Stimulated activated effector memory CD8-positive, alpha-beta T cell treated with anti-CD3 and anti-CD28 coated beads, Interleukin-12 subunit alpha, Interleukin-12 subunit beta, amount 100 ng/mL, for 72 hours (primary cell): Measurements from ENCODE around the gene RYR2.
A peak's percentile ranks its signal among the peaks of the same experiment; 100 is the strongest.

Experiments
- ATAC-seq: fragments of 150-1000 bp; cut with Tn5 transposase; 2 replicates; pipeline ENCODE4 v1.10.0; 2021
- DNase-seq, 2 donors: peaks; one replicate each; pipeline ENCODE4 v3.0.0; 2021 to 2022; ENCODE audit warnings: low spot score in 2 of 2
- H3K27ac Mint-ChIP-seq: one replicate; pipeline ENCODE4 v1.8.0; 2022; ENCODE audit warnings: mild to moderate bottlenecking, mixed read lengths
- H3K36me3 Mint-ChIP-seq: one replicate; pipeline ENCODE4 v1.8.0; 2022; ENCODE audit warnings: mild to moderate bottlenecking, mixed read lengths
- H3K4me1 Mint-ChIP-seq: one replicate; pipeline ENCODE4 v1.8.0; 2022; ENCODE audit warnings: mixed read lengths
- H3K4me3 Mint-ChIP-seq: one replicate; pipeline ENCODE4 v1.8.0; 2022; ENCODE audit warnings: mild to moderate bottlenecking, mixed read lengths
- H3K9me3 Mint-ChIP-seq: one replicate; pipeline ENCODE4 v1.8.0; 2022; ENCODE audit warnings: mixed read lengths

Gene RYR2

DNA sequence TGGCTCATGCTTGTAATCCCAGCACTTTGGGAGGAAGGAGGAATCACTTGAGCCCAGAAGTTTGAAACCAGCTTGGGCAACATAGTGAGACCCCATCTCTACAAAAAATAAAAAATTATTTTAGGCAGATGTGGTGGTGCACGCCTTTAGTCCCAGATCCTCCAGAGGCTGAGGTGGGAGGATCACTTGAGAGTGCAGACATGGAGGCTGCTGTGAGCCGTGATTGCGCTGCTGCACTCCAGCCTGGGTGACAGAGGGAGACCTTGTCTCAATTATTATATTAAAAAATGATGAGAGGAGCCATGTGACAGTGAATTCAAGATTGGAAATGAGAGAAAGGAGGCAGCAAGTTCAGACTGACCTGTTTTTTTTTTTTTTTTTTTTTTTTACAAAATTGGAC, 566.4 kb downstream of the RYR2 start:
- ATAC-seq (no peak), DNase-seq (no peak)
- no peaks in the 10 kb centered on the region for H3K4me1 Mint-ChIP-seq
- no peaks in the 10 kb centered on the region for H3K9me3 Mint-ChIP-seq
- no peak overlapping the region for H3K27ac Mint-ChIP-seq
- H3K4me3 Mint-ChIP-seq = no peak overlapping the region
- H3K36me3 Mint-ChIP-seq = no peaks in the 10 kb centered on the region

- DNase-seq (no peak), ATAC-seq (no peak)
- Mint-ChIP-seq H3K4me3 (no peak overlapping the region), H3K36me3 (no peaks in the 10 kb centered on the region), H3K9me3 (no peaks in the 10 kb centered on the region), H3K4me1 (no peaks in the 10 kb centered on the region), H3K27ac (no peak overlapping the region)
Observed at GRCh38 chr1:237610157-237610556, 568.2 kb downstream of the RYR2 start.

DNA sequence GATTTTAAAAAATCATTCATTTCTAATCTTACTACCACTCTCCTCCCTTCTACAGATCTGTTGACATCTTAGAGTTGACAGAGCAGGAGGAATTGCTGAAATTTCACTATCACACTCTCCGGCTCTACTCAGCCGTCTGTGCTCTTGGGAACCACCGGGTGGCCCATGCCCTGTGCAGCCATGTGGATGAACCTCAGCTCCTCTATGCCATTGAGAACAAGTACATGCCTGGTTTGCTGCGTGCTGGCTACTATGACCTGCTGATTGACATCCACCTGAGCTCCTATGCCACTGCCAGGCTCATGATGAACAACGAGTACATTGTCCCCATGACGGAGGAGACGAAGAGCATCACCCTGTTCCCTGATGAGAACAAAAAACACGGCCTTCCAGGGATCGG, 572.0 kb downstream of the RYR2 start:
- Mint-ChIP-seq H3K4me1 (no peaks in the 10 kb centered on the region), H3K4me3 (no peak overlapping the region), H3K36me3 (no peaks in the 10 kb centered on the region), H3K27ac (no peak overlapping the region), H3K9me3 (peaks cover 5% of the 10 kb centered on the region)
- ATAC-seq = no peak
- DNase-seq = no peak

DNA sequence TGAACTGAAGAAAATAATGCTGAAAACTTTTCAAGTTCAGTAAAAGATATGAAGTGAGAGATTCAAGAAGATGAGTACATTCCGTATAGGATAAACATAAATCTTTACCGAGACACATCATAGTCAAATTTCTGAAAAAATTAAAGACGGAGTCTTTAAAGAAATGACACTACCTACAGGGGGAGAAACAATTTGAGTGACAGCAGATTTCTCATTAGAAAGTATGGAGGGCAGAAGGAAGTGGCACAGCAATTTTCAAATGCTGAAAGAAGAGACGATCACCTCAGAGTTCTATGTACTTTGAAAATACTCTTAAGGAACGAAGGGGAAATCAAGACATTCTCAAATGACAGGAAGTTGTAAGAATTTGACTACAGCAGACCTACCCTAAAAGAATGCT, 577.6 kb downstream of the RYR2 start:
- Mint-ChIP-seq H3K9me3 (peaks cover 14% of the 10 kb centered on the region), H3K4me1 (no peaks in the 10 kb centered on the region), H3K36me3 (no peaks in the 10 kb centered on the region), H3K27ac (no peak overlapping the region), H3K4me3 (no peak overlapping the region)
- DNase-seq (no peak), ATAC-seq (no peak)

GRCh38 chr1:237634922-237635321, 592.9 kb downstream of the RYR2 start:
- no peaks in the 10 kb centered on the region for H3K36me3 Mint-ChIP-seq
- no peak overlapping the region for H3K27ac Mint-ChIP-seq
- no peak overlapping the region for H3K4me3 Mint-ChIP-seq
- DNase-seq (no peak), ATAC-seq (no peak)
- H3K4me1 Mint-ChIP-seq = no peaks in the 10 kb centered on the region
- H3K9me3 Mint-ChIP-seq = peaks cover 6% of the 10 kb centered on the region

DNA sequence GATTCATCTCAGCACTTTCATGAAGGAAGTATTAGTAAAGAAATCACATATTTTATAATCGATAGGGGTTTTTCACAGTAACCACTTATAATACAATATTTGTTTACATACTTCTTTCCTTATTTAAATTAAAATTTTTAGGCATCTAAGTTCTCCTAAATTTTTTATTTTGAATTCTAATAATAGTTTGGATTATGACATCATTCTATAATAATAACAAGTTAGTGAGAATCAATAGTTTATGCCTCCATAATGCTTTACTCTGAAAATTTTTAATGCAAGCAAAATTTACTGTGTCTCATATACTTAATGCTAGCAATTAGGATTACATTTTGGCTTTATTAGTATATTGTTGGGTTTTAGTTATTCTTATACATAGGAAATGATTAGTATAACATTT, 596.6 kb downstream of the RYR2 start:
- no peak for ATAC-seq
- Mint-ChIP-seq H3K36me3 (no peaks in the 10 kb centered on the region), H3K27ac (no peak overlapping the region), H3K9me3 (peaks cover 6% of the 10 kb centered on the region), H3K4me3 (no peak overlapping the region), H3K4me1 (no peaks in the 10 kb centered on the region)
- no peak for DNase-seq

DNA sequence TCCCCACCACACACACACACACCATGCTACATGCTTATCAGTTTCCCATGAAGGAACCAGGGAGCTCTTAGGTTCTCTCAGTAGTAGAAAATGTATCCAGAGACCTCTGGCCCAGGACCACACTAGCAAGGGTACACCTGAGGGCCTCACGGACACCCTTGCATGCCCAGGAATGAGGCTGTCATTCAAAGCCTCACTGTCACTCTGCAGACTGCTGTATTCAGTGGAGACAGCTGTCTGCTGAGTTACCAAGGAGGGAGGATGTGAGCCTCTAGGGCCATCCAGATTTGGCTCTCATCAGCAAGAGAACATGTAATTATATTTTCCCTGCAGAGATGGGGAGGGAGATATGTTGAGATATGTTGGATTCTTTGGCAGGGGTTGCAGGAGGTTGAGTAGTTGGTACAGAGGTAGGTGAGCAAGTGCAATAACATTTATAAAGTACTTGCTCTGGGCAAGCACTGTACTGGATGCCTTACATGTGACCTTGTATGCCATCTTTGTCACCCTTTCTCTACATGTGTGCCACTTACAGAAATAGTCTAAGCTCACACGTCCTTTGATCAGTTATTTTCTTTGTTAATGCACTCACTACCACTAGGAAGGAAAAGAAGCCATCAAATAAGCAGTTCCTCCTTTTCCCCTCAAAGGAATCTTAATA, 598.2 kb downstream of the RYR2 start:
- no peaks in the 10 kb centered on the region for H3K9me3 Mint-ChIP-seq
- no peak overlapping the region for H3K27ac Mint-ChIP-seq
- ATAC-seq (peak; percentile 8), DNase-seq (no peak)
- H3K4me3 Mint-ChIP-seq = no peak overlapping the region
- H3K36me3 Mint-ChIP-seq = no peaks in the 10 kb centered on the region
- no peaks in the 10 kb centered on the region for H3K4me1 Mint-ChIP-seq

- H3K4me1 Mint-ChIP-seq = no peaks in the 10 kb centered on the region
Observed at GRCh38 chr1:237640966-237641365, 599.0 kb downstream of the RYR2 start.

DNA sequence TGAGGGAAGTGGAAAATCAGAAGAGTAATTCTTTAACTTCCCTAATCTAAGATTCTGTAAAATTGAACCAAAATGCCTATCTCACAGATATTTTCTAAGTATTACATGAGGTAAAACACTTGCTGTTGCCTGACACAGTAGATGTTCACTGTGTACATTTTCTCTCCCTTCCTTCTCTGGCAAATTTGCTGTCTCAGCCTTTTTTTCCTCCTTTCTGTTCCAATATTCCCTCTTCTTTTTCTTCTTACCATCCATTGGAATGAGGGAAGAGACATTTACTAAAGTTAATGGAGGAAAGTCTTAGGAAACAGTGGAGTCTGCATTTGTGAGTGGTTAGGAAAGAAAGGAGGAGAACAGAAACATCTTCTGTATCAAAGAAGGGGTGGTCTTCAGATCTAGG, 608.8 kb downstream of the RYR2 start:
- Mint-ChIP-seq H3K36me3 (no peaks in the 10 kb centered on the region), H3K27ac (no peak overlapping the region), H3K4me3 (no peak overlapping the region), H3K4me1 (no peaks in the 10 kb centered on the region), H3K9me3 (no peaks in the 10 kb centered on the region)
- DNase-seq (no peak), ATAC-seq (no peak)

More at GRCh38 chr1:237640966-237641365, 599.0 kb downstream of the RYR2 start:
- no peak overlapping the region for H3K27ac Mint-ChIP-seq
- no peaks in the 10 kb centered on the region for H3K9me3 Mint-ChIP-seq
- H3K36me3 Mint-ChIP-seq = no peaks in the 10 kb centered on the region
- ATAC-seq (peak; percentile 46), DNase-seq (no peak)
- H3K4me3 Mint-ChIP-seq = no peak overlapping the region

GRCh38 chr1:237655778-237656177, 613.8 kb downstream of the RYR2 start:
- Mint-ChIP-seq H3K4me1 (no peaks in the 10 kb centered on the region), H3K27ac (no peak overlapping the region), H3K36me3 (no peaks in the 10 kb centered on the region), H3K4me3 (no peak overlapping the region), H3K9me3 (no peaks in the 10 kb centered on the region)
- DNase-seq (no peak), ATAC-seq (no peak)

- ATAC-seq (no peak), DNase-seq (no peak)
- Mint-ChIP-seq H3K27ac (no peak overlapping the region), H3K36me3 (no peaks in the 10 kb centered on the region), H3K4me3 (no peak overlapping the region), H3K9me3 (no peaks in the 10 kb centered on the region), H3K4me1 (no peaks in the 10 kb centered on the region)
Observed at GRCh38 chr1:237664348-237664747, 622.4 kb downstream of the RYR2 start.

DNA sequence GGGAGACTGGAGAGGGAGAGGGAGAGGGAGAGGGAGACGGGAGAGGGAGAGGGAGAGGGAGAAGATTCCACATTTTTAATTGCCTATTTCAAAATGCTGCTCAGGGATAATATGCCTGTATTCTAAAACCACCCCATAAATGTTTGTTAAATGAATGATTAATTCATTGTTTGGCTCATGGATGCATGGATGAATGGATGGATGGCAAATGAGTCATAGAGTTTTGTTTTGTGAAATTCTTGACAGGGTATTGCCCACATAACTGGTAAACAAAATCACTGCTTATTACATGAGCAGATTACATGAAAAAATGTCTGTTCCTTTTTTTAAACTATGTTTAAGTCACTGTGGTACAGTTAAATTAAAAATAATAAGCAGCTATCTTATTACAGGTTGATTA, 628.3 kb downstream of the RYR2 start:
- ATAC-seq = no peak
- no peak overlapping the region for H3K27ac Mint-ChIP-seq
- no peak for DNase-seq
- no peaks in the 10 kb centered on the region for H3K4me1 Mint-ChIP-seq
- H3K36me3 Mint-ChIP-seq = no peaks in the 10 kb centered on the region
- H3K9me3 Mint-ChIP-seq = no peaks in the 10 kb centered on the region
- H3K4me3 Mint-ChIP-seq = no peak overlapping the region

GRCh38 chr1:237671262-237671661, 629.3 kb downstream of the RYR2 start:
- ATAC-seq (no peak), DNase-seq (no peak)
- Mint-ChIP-seq H3K9me3 (no peaks in the 10 kb centered on the region), H3K27ac (no peak overlapping the region), H3K4me1 (no peaks in the 10 kb centered on the region), H3K36me3 (no peaks in the 10 kb centered on the region), H3K4me3 (no peak overlapping the region)

- no peaks in the 10 kb centered on the region for H3K9me3 Mint-ChIP-seq
Observed at GRCh38 chr1:237671935-237672334, 630.0 kb downstream of the RYR2 start.

GRCh38 chr1:237672748-237673147, 630.8 kb downstream of the RYR2 start:
- Mint-ChIP-seq H3K36me3 (no peaks in the 10 kb centered on the region), H3K27ac (no peak overlapping the region), H3K4me1 (no peaks in the 10 kb centered on the region), H3K9me3 (no peaks in the 10 kb centered on the region), H3K4me3 (no peak overlapping the region)
- no peak for DNase-seq
- no peak for ATAC-seq

More at GRCh38 chr1:237671935-237672334, 630.0 kb downstream of the RYR2 start:
- Mint-ChIP-seq H3K4me3 (no peak overlapping the region), H3K27ac (no peak overlapping the region), H3K36me3 (no peaks in the 10 kb centered on the region), H3K4me1 (no peaks in the 10 kb centered on the region)
- ATAC-seq (no peak), DNase-seq (no peak)

DNA sequence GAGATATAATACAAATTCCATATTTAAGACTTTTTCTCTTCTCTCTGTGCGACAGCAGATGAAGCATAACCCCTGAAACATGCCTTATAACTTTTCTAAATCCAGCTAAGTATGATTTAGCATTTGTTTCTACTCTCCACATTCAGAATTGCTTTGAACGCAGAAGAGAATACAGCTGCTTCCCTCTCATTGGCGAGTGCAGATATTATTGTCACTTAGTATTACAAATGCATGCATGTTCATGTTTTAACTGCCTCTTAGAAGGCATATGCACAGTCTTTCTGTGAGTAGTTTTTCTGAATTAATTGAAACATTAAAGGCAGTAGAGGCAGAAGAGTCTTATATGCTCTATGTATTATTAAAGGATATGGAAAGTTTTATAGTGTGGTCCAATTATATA, 631.6 kb downstream of the RYR2 start:
- Mint-ChIP-seq H3K4me1 (no peaks in the 10 kb centered on the region), H3K9me3 (no peaks in the 10 kb centered on the region), H3K4me3 (no peak overlapping the region), H3K27ac (no peak overlapping the region), H3K36me3 (no peaks in the 10 kb centered on the region)
- no peak for DNase-seq
- ATAC-seq = no peak

GRCh38 chr1:237677979-237678378, 636.0 kb downstream of the RYR2 start:
- no peak overlapping the region for H3K4me3 Mint-ChIP-seq
- ATAC-seq = no peak
- H3K27ac Mint-ChIP-seq = no peak overlapping the region
- no peaks in the 10 kb centered on the region for H3K9me3 Mint-ChIP-seq
- H3K4me1 Mint-ChIP-seq = no peaks in the 10 kb centered on the region
- no peaks in the 10 kb centered on the region for H3K36me3 Mint-ChIP-seq
- DNase-seq = no peak
